ENCODE data around the gene RPS26.
A peak's percentile ranks its signal among the peaks of the same experiment; 100 is the strongest.

The RPS26 gene

DNA sequence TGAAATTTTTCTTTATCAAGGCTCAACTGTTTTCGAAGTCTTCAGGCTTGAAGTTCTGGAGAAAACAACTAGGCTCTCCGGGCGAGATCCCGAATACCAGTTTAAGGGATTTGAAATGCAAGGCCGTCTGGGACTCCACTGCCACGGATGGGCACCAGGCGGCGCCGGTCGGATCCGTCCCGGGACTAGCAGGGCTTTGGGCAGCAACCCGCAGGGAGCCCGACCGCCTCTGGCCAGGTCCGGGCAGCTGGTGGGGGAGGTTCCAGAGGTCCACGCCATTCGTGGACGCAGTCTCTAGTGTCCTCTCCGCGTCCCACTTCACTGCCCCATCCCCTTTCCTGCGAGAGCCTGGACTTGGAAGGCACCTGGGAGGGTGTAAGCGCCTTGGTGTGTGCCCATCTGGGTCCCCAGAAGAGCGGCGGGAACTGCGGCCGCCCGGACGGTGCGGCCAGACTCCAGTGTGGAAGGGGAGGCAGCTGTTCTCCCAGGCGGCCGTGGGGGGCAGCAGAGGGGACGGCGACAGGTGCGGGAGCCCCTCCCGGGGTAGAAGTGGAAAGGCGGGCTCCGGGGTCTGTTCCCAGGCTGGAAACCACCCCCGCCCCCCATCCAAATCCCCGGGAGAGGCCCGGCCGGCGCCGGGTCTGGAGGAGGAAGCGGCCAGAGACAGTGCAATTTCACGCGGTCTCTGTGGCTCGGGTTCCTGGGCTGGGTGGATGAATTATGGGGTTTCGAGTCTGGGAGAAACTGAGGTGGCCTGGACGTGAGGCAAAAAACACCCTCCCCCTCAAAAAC, 37.4 kb downstream of the RPS26 start:
- DNase-seq = peak; percentile 27 to 45

DNA sequence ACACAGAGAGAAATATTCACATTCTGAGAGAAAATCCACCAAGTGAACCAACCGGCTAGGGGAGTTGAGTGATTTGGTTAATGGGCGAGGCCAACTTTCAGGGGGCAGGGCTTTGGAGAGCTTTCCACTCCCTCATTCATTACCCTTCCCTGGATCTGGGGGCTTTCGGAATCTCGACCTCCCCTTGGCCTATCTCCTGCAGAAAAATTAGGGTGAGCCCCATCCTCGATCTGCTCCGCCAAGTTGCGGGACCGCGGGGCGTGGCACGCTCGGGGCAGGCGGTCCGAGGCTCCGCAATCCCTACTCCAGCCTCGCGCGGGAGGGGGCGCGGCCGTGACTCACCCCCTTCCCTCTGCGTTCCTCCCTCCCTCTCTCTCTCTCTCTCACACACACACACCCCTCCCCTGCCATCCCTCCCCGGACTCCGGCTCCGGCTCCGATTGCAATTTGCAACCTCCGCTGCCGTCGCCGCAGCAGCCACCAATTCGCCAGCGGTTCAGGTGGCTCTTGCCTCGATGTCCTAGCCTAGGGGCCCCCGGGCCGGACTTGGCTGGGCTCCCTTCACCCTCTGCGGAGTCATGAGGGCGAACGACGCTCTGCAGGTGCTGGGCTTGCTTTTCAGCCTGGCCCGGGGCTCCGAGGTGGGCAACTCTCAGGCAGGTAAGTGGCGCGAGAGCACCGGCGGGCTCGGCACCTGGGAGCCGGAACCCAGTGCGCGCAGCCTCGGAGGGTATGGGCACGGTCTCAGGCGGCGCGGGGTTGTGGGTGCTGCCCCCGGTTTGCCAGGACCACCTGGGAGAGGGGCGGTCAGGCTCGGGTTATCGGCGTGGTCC, 38.2 kb downstream of the RPS26 start, which contains the start of gene ERBB3:
Gene ERBB3 (plus strand): TSS at position 443 of the 833 bp plus-strand sequence. CDS start 136 bp downstream, at position 579.
- peak; percentile 65 to 70 for DNase-seq

- no peak for DNase-seq
Observed at GRCh38 chr12:56080556-56081138, 38.9 kb downstream of the RPS26 start.

GRCh38 chr12:56081393-56082347, 40.0 kb downstream of the RPS26 start:
- DNase-seq = no peak

GRCh38 chr12:56082382-56082781, 40.7 kb downstream of the RPS26 start:
- DNase-seq = no peak

GRCh38 chr12:56082967-56083366, 41.2 kb downstream of the RPS26 start:
- DNase-seq = no peak

- no peak for DNase-seq
Observed at GRCh38 chr12:56084958-56085543, 43.3 kb downstream of the RPS26 start.

DNA sequence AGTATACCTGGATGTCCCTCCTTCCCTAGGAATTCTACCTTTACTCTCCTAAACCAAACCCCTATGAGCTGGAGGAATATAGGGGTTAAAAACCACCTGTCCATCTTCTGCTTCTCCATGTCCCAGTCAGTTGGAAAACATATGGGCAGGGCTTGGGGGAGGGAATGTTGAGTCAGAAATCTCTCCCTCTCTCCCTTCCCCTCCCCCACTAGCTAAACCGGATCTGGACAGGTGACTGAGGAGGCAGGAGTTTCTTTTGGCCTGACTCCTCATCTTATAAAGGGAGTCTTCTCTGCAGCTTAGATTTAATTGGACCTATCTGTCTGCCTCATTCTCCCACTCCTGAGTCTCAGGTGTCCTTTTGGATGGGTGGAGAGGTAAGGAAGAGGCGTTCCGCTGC, 44.4 kb downstream of the RPS26 start:
- DNase-seq = no peak

GRCh38 chr12:56086608-56087007, 44.9 kb downstream of the RPS26 start:
- DNase-seq = no peak

DNA sequence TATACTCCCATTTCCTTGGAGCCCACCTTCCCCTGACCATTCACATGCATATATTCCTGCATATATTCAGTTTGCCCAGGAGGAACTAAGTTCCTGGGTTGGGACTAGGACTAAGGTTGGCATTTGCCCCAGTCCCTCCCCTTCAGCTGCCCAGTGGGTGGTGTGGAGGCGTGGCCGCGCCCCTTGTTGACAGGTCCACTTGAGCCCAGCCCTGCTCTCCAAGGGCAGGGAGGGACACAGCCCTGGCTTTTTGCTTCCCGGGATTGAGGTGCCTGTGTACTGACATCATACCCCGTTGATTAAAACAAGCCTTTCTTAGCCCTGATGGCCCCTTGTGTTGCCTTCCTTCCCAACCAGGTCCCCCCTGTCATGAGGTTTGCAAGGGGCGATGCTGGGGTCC, 45.5 kb downstream of the RPS26 start:
- no peak for DNase-seq
